Cerebellar cortex (tissue), 1 donor: ENCODE measurements around the gene PSG7.
"Not testable (repeated sequence)": the region's sequence is repeated elsewhere in the genome, so short reads cannot be mapped to it uniquely, and the experiment has no call there.

Experiments used
- DNase-seq: peaks from one replicate; pipeline ENCODE4 v3.0.0-alpha.2; 2015; ENCODE audit warnings: low spot score

PSG7 gene

DNA sequence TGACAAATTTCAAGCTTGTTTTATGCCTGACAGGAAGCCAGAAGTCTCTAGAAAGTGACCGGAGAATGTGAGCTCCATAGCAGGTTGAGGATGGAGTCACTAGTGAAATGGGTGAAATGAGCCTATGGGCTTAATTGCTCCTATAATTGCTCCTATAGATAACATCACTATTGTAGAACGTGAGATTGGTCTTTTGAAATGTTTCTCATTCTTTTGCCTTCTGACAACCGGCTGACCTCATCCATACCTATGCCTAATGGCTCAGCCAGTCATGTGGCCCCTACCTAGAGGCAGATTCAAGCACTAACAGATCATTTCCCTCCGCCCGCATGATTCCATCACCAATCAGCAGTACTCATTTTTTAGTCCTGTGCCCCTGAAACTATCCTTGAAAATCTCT is 23.5 kb downstream of the PSG7 start:
- peak; percentile 73 for DNase-seq

- DNase-seq: not testable (repeated sequence)
These were observed 24.1 kb downstream of the PSG7 start for GRCh38 chr19:42912941-42913340.

DNA sequence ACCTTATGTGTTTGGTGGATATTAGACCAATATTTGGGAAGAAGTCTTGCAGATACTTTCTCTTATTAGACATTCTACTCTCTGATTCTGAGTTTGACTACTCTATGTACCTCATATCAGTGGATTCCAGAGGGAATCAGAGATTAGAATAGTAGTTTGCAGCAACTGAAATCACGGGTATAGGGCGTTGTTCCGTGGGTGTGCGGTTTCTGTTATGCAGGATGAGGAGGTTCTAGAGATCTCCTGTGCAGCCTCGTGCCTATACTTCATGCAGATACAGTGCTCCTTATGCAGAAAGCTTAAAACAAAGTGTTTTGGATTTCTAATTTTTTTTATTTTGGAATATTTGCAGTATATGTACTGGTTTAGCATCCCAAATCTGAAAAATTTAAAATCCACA is 25.3 kb downstream of the PSG7 start:
- not testable (repeated sequence) for DNase-seq

DNA sequence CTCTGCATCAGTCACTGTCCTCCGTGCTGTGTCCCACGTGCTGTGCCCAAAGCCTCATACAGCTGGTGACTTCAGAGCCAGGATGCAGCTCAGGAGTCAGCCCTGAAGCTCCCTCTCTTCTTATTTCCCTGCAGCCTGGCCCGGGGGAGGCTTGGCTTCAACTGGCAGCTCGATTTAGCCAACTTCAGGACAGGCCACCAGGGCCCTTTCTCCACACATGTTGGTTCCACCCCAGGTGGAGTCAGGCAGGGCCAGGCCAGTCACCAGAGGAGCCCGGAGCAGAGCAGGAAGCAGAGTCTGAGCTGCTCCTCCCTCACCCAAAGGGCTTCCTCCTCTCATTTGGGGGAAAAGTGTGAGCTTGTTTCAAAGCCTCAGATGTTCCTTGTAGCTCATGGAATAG is 30.8 kb downstream of the PSG7 start:
- not testable (repeated sequence) for DNase-seq

GRCh38 chr19:42900561-42900960 is 36.4 kb downstream of the PSG7 start:
- DNase-seq: peak; percentile 85

- DNase-seq: not testable (repeated sequence)
These were observed 37.3 kb downstream of the PSG7 start for GRCh38 chr19:42899674-42900073.

DNA sequence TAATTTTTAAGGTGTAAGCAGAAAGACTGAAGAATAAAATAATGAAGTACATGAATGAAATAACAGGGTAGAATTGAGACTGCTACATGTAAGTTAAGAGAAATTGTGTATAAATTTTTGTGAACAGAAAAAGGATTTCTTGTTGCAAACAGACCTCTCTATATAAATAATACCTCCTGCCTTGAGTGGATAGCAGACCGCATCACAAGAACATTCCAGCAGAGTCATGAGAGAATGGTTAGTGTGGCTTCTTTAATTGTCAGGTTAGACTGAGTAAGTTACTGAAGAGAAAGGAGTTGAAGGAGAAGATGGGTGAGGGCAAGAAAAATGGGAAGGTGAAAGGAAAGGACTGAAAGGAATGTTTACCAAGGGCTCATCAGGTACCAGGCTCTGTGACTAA is 37.9 kb downstream of the PSG7 start:
- peak; percentile 46 for DNase-seq

DNA sequence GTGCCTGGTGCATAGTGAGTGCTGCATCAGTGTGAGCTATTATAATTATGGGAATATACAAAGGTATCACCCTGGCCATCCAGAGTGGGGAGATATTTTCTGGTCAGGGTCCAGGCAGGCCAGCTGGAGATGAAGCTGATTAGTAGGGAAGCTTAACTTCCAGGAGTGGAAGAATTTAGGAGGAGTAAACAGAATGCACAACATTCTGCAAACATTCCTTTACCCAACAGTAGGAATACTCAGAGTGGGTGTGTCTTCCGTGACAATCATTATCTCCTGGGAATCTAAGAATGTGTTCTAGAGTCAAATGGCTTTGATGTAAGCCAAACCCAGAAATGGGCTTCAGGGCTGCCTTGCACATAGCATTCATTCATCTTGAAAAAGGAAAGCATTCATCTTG is 38.4 kb downstream of the PSG7 start:
- DNase-seq: peak; percentile 44

- peak; percentile 48 for DNase-seq
These were observed 39.3 kb downstream of the PSG7 start for GRCh38 chr19:42897729-42898128.

DNA sequence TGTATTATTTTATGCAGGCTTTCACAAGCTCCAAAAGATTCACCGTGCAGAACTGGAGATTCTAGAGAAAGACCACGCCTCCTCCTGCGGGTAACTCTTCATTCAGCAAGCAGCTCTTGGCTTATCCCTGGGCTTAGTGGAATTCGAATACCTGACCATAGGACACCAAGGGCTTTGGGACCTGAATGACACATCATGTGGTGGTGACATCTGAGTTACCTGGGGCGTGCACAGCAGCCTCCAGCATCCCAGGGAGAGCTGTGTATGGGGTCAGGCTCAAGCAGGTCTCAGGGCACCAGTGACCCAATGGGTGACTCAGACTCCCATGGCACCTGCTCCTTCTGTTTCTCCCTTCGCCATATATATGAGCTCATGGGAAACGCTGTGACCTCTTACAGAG is 46.6 kb downstream of the PSG7 start:
- not testable (repeated sequence) for DNase-seq

DNA sequence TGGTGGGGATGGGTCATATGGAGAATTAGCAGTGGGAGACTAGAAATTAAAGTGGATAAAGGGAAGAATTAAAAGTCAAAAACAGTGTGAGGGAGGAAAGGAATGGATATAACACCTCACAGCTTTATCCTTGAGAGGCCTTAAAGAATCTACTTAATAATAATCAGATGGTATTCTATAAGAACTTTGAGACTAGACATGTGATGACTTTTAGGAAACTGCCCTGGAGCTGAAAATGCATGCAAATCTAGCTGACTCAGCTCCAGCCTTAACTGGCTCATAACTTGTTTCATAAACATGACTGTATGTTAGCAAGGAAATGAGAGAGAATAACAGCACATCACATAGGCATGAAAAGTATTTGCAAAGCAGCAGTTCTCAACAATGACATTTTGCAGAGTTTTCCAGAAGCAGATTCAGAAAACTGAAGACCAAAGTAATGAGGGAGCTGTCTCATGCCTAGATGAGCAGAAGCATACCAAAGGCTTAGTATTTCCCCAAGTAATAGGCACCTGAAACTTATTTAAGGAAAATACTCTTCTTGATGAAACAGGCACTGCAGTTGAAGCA is 49.0 kb downstream of the PSG7 start:
- not testable (repeated sequence) for DNase-seq

DNA sequence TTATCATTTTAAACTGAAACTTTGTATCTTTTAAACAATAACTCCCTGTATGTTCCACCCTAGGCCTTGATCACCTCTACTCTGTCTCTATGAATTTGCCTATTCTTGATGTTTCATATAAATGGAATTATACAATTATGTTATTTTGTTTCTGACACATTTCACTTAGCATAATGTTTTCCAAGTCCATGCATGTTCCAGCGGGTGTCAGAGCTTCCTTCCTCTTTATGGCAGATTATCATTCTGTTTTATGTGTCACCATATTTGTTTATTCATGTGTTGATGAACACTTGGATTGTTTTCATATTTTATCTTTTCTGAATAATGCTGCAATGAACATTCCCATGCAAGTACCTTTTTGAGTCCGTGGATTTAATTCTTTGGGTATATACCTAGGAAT is 54.3 kb downstream of the PSG7 start:
- not testable (repeated sequence) for DNase-seq

DNA sequence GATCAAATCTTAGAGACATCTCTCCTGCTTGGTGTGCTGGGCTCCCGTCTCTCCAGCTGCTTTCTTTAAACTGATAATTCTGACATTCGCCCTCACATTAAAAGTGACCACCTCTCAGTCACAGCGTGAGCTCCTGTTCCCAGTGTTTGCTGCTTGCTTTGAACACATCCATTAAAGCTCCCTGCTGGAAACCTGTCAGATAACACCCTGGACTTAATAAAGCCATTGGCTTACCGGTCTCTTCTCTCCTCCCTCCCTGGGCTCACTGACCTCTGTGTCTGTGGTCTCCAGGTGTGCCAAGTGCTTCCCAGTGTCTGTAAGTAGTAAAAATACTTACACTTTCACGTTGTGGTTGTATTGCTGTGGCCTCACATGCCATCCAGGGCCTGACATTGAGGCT is 55.0 kb downstream of the PSG7 start:
- DNase-seq: peak; percentile 58

DNA sequence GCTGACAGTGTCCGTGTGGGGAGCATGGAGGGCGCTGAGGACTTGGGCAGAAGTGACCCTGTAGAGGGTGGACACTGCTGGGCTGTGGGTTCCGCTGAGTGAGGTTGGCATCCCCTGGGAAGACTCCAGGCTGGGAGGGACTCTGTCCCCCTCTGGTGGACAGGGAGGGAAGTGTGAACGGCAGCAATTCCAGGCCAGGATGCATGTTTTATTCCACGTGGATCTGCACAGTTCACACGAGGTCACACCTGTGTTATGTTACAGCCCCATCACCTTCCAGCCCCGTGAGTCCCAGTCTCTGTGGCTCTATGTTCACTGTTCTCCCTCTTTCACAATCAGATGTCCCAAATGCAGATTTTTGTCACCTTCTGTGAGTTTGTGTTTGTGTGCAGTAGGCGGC is 55.7 kb downstream of the PSG7 start:
- peak; percentile 59 for DNase-seq

DNA sequence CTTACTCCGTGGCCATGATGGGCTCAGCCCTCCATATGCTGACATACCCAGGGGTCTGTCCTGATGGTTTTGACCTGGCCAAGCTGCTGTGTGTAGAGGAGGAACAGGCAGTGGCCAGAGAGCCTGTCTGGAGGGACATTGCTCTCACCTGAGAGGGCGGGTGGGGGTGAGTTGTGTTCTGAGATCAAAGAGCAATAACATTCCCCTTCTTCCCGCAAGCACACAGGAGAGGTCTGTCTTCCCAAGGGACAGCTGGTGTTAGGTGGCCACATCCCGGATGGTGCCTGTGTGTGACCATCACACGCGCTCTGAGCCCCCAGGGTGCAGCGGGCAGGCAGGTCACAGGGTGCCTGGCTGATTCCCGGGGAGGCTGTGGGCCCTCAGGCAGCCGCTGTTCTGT is 56.4 kb downstream of the PSG7 start:
- not testable (repeated sequence) for DNase-seq

DNA sequence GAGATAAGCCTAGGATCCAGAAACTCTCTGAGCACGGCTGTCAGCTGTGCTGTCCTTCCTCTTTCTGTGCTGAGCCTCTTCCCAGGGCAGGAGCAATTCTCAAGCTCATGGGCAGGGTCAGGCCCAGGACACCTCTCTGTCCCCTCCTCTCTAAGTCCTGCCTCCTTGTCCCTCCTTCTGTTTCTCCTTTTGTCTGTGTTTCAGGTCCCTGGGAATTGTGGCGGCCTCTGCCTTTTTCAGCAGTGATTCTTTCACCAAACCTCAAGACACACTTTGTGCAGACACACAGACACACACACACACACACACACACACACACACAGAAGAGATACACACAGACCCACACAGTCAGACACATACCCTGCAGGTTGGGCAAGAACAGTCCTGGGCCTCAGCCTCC is 57.4 kb downstream of the PSG7 start, which contains the start of gene PSG1:
PSG1 (minus strand) TSS at position 101 of the 400 bp plus-strand sequence. CDS start 132 bp downstream, outside the sequence.
- no peak for DNase-seq

DNA sequence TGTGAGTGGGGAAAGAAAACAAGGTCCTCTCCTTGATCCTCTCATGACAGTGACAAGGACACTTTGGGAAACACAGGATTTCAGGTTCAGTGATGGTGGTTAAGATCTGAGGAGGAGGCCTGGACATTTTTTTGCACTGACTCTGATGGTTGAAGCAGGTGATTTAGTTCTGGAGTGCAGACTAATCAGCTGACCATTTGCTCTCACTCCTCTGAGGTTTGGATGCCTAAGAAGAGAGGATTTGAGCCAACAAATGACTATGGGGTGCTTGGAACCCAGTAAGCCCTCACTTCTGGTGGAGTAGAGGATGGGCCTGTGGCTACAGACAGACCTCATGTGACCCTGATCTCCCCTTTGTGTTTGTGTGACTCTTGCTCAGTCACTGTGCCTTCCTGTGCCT is 60.4 kb downstream of the PSG7 start:
- not testable (repeated sequence) for DNase-seq

DNA sequence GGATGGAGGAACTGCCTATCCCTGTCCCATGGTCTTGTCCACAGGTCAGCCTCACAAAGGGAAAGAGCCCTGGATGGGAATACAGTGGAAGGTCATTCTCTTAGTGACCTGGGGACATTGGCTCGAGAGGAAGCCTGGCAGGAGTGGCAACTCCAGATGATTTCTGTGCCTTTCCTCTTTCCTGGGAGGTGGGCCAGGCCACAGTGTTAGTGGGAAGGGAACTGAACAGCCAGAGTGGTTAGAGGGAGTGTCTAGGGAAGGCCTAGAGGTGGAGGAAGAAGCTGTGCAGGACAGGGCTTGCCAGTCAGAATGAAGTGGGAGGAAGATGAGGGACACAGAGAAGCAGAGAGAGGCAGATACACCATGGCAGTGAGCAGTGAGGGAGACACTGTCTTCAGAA is 61.1 kb downstream of the PSG7 start:
- peak; percentile 69 for DNase-seq

DNA sequence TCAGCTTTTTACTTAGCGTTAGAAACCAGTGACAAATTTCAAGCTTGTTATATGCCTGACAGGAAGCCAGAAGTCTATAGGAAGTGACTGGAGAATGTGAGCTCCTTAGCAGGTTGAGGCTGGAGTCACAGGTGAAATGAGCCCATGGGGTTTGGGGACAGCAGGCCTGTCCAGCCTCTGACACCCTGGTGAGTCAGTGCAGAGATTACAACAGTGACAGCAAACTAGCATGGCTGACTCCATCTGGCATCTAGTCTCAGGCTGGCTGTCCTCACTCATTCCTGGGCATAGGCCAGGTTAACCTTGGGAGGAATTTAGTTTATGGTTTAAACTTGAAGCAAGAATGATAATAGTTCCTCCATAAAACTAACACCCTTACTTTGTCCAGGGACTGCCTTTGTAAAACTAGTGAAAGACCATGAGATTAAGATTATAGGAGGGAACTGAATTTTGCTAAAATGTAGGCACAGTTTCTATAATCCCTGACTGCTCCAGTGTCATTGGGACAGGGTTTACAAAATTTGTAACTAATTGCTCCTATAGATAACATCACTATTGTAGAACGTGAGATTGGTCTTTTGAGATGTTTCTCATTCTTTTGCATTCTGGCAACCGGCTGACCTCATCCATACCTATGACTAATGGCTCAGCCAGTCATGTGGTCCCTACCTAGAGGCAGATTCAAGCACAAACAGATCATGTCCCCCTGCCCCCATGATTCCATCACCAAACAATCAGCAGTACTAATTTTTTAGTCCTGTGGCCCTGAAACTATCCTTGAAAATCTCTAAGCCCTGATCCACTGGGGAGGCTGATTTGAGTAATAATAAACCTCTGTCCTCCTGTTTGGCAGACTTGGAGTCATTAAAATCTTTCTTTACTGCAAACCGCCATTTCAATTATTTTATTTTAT is 61.9 kb downstream of the PSG7 start:
- peak; percentile 80 for DNase-seq

DNA sequence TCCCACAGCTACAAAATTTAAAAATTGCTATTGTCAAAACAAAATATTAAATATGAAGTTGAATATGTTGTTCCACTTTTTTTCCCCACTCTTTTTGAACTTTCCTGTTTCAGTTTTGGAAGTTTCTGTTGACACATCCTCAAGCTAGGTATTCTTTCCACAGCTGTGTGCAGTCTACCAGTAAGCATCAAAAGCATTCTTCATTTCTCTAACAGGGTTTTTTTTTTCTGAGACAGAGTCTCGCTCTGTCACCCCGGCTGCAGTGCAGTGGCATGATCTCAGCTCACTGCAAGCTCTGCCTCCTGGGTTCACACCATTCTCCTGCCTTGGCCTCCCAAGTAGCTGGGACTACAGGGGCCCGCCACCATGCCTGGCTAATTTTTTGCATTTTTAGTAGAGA is 62.9 kb downstream of the PSG7 start:
- DNase-seq: not testable (repeated sequence)
